SU-DHL-6 (cell line): ENCODE measurements around the gene PRDM15.

Experiments used
- CTCF ChIP-seq: fragments of 200-600 bp; sonication (generic); IDR thresholded peaks from one replicate; pipeline ENCODE4 v1.5.1; 2017; ENCODE audit warnings: antibody characterized with exemption, mild to moderate bottlenecking, low read length, moderate library complexity; ENCODE audit not compliant: insufficient read depth, poor library complexity, severe bottlenecking
- EZH2phosphoT487 ChIP-seq: fragments of 200-600 bp; sonication (generic), shearing (Covaris generic); conservative IDR thresholded peaks from 2 replicates; pipeline ENCODE4 v1.6.1; 2018; ENCODE audit warnings: mild to moderate bottlenecking, antibody characterized with exemption, low read length, moderate library complexity, mixed read lengths

GRCh38 chr21:41874611-41875010 is 4.5 kb downstream of the PRDM15 start:
- TF ChIP-seq CTCF (no peak), EZH2phosphoT487 (no peak)
